Measurements from ENCODE around the gene VPS16. TPM values are rescaled to one million over a fixed set of nuclear protein-coding genes. Genes with fewer than 3 reads are reported as not detected.
A peak's percentile ranks its signal among the peaks of the same experiment; 100 is the strongest.

VPS16 gene
- total RNA-seq = 10 to 100 TPM; 54.3 to 60.7 TPM

DNA sequence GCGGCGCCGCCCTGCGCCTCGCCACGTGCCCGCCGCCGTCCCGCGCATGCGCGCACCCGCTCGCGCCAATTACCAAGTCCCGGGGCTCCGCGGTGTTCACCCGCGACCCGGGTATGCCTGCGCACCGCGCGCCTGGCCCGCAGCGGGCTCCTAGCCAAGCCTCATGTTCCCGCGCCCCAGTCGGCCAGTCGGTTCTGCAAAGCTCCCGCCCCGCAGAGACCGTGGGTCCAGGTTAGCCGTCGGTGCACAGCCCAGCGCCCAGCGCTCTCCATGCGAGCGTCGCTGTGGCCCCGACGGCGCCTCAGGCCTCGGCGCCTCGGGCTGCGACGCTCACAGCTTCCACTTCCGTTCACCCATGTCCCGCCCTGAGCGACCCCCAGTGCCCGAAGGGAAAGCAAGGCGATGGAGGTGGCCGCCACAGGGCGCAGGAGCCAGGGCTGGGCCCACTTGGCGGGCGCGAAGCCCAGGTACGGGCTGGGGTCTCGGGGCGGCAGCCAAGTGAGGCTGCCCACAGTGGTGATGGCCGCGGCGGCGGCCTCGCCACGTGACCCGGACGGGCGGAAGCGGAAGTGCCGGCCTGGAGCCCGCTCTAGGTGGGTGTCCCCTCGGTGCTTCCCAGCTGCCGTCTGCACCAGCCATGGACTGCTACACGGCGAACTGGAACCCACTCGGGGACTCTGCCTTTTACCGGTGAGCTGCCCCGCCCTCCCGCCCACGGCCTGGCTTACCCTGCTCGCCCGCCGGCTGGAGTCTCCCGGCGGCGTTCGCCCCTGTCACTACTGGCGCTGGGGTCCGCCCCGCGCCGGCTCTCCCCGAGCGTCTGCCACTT, at the start of gene VPS16, which contains the start of gene PCED1A:
Gene VPS16, plus strand, starts transcription at position 608 of the 829 bp plus-strand sequence. Its CDS starts 30 bp downstream, at position 638.
Gene PCED1A, minus strand, starts transcription at position 518 of the 829 bp plus-strand sequence. CDS start 743 bp downstream, outside the sequence.
- no peaks in the 10 kb centered on the region for H3K27me3 Mint-ChIP-seq (ENCODE audit: low read depth)
- peak within 1 kb of the TSS; percentile 86 to 91 for H3K4me3 Mint-ChIP-seq
- peaks cover 0 to 2% of the 10 kb centered on the region in 2 donors for H3K9me3 Mint-ChIP-seq
- H3K4me1 Mint-ChIP-seq (ENCODE audit: low read depth) = peaks cover 38% of the 10 kb centered on the region
- ATAC-seq (replicated peaks in 1 of 2) = peak; percentile 98
- H3K27ac Mint-ChIP-seq = peak within 1 kb of the TSS; percentile 94
- DNase-seq = peak; percentile 91 to 92
- peaks cover 4 to 7% of the 10 kb centered on the region in 2 donors for H3K36me3 Mint-ChIP-seq (ENCODE audit: insufficient read depth in 2 of 2)

DNA sequence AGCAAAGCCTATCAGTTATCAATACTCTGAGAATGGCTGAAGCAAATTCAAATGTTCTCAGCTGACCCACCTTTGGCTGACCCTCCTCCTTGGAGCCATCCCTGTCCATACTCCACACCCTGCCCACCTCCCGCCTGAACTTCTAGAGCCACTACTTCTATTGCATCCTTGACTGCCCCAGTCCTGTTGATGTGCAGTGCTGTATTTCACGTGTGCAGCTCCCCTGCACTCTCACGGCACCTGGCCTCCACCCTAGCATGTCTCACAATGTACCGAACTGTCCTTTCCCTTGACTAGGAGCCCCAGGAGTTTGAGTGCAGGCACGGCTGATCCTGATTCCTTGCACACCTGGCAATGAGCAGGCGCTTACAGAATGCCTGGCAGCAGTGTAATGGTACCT, 47.1 kb upstream of the VPS16 start:
- H3K27ac Mint-ChIP-seq = no peak overlapping the region
- H3K36me3 Mint-ChIP-seq (ENCODE audit: insufficient read depth in 2 of 2) = peaks cover 0 to 2% of the 10 kb centered on the region in 2 donors
- H3K27me3 Mint-ChIP-seq (ENCODE audit: low read depth) = peaks cover 39% of the 10 kb centered on the region
- ATAC-seq (replicated peaks in 1 of 2) (no peak), DNase-seq (no peak)
- H3K4me3 Mint-ChIP-seq = no peak overlapping the region
- no peaks in the 10 kb centered on the region for H3K4me1 Mint-ChIP-seq (ENCODE audit: low read depth)
- no peaks in the 10 kb centered on the region for H3K9me3 Mint-ChIP-seq

DNA sequence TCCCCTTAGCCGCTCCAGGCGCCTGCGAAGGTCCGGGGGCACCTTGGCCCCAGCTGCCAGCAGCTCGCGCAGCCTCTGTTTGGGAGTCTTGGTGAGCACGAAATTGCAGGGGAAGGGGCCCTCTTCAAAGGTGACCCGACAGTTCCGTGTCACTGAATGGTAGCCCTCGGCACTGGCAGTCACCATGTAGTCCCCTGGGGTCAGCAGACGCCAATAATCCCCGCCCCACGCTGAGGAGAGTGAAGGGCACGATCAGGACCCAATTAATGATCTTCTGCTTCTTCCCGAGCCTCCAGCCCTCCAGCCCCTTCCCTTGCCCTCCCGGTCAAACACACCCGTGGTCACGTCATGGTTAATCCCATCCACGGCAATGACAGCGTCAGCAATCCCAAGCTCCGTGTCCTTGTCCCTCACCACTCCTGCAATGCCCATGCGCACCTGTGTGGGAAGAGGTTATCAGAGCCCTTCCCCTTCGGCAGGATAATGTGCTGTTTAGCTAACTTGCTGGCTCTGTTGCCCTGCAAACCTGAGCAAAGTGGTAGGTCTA, 46.3 kb upstream of the VPS16 start:
- DNase-seq (no peak), ATAC-seq (replicated peaks in 1 of 2) (no peak)
- H3K36me3 Mint-ChIP-seq (ENCODE audit: insufficient read depth in 2 of 2) = peaks cover 0 to 2% of the 10 kb centered on the region in 2 donors
- H3K9me3 Mint-ChIP-seq = no peaks in the 10 kb centered on the region
- peaks cover 38% of the 10 kb centered on the region for H3K27me3 Mint-ChIP-seq (ENCODE audit: low read depth)
- no peak overlapping the region for H3K4me3 Mint-ChIP-seq
- H3K27ac Mint-ChIP-seq = no peak overlapping the region
- H3K4me1 Mint-ChIP-seq (ENCODE audit: low read depth) = peaks cover 6% of the 10 kb centered on the region

DNA sequence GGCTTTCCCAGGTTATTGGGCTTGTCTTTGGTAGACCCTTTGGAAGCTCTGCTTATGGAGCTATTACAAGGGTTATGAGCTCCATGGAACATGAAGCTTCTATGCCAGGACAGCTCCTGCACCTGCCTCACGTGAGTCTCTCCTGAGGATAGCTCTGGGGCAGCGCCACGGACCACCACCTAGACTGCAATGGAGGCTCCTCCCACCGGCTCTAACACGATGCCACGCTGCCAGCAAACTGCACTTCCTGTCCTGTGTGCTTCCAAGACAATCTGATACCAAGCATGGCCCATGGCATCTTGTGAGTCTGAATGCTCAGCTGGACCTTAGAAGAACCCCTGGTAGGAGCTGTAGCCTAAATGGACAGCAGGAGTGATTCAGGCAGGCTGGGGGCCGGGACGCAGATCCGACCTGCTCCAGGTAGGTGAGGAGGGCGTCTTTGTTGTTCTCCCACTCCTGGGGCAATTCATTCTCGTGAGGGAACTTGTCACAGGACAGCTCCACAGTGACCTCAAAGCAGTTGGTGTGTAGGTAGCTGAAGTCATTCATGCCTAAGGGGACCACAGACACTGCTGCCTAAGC, 45.6 kb upstream of the VPS16 start:
- Mint-ChIP-seq H3K4me1 (ENCODE audit: low read depth) (peaks cover 12% of the 10 kb centered on the region), H3K36me3 (ENCODE audit: insufficient read depth in 2 of 2) (peaks cover 3% of the 10 kb centered on the region in 2 donors), H3K4me3 (no peak overlapping the region), H3K27ac (no peak overlapping the region), H3K27me3 (ENCODE audit: low read depth) (peaks cover 38% of the 10 kb centered on the region), H3K9me3 (no peaks in the 10 kb centered on the region)
- ATAC-seq (replicated peaks in 1 of 2) (no peak), DNase-seq (no peak)

DNA sequence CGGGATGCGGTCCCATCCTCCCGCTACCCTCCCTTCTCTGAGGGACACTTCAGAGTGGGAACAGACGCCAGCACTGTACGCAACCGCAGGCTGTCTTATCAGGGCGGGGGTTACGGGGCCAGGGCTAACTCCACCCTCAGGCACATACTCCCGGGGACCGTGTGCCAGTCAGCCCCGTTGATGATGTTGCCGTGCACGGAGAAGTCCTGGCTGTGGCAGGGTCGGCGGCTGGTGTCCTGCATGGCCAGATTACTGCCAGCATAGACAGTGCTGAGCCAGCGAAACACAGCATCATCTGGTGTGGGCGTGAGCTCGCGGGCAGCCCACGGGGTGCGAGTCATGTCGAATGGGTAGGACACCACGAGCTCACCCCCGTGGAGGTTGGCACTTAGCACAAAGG, 45.1 kb upstream of the VPS16 start:
- Mint-ChIP-seq H3K4me3 (no peak overlapping the region), H3K4me1 (ENCODE audit: low read depth) (peaks cover 15% of the 10 kb centered on the region), H3K27ac (no peak overlapping the region), H3K36me3 (ENCODE audit: insufficient read depth in 2 of 2) (peaks cover 3 to 4% of the 10 kb centered on the region in 2 donors), H3K27me3 (ENCODE audit: low read depth) (peaks cover 38% of the 10 kb centered on the region), H3K9me3 (no peaks in the 10 kb centered on the region)
- DNase-seq = no peak
- no peak for ATAC-seq (replicated peaks in 1 of 2)

DNA sequence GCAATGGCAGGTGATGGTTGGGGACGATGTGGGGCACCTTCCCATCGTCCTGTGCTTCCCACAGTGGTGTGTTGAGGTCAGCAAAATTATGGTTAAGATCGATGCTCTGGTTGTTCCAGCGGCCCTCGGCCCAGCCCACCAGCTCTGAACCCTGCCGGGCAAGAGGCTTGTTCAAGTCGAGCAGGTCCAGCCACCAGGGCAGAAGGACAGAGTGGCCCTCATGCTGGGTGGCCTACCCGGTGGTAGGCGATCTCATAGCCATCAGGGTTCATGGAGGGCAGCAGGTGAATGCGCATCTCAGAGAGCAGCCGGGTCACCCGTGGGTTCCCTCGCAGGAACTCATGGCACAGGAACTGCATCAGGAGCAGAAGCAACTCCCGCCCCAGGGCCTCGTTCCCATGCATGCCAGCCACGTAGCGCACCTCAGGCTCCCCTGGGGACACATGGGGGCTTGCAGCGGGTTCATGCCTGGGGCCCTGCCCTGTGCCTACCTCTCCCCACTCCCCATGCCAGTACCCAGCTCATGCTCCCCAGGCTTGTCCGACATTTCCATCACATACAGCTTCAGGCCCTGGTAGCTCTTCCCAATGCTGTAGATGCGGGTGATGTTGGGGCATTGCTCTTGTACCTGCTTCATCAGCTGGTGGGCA, 44.4 kb upstream of the VPS16 start:
- Mint-ChIP-seq H3K4me1 (ENCODE audit: low read depth) (peaks cover 20% of the 10 kb centered on the region), H3K27ac (no peak overlapping the region), H3K36me3 (ENCODE audit: insufficient read depth in 2 of 2) (peaks cover 3 to 6% of the 10 kb centered on the region in 2 donors), H3K4me3 (no peak overlapping the region), H3K27me3 (ENCODE audit: low read depth) (peaks cover 42% of the 10 kb centered on the region), H3K9me3 (no peaks in the 10 kb centered on the region)
- ATAC-seq (replicated peaks in 1 of 2) (no peak), DNase-seq (no peak)

DNA sequence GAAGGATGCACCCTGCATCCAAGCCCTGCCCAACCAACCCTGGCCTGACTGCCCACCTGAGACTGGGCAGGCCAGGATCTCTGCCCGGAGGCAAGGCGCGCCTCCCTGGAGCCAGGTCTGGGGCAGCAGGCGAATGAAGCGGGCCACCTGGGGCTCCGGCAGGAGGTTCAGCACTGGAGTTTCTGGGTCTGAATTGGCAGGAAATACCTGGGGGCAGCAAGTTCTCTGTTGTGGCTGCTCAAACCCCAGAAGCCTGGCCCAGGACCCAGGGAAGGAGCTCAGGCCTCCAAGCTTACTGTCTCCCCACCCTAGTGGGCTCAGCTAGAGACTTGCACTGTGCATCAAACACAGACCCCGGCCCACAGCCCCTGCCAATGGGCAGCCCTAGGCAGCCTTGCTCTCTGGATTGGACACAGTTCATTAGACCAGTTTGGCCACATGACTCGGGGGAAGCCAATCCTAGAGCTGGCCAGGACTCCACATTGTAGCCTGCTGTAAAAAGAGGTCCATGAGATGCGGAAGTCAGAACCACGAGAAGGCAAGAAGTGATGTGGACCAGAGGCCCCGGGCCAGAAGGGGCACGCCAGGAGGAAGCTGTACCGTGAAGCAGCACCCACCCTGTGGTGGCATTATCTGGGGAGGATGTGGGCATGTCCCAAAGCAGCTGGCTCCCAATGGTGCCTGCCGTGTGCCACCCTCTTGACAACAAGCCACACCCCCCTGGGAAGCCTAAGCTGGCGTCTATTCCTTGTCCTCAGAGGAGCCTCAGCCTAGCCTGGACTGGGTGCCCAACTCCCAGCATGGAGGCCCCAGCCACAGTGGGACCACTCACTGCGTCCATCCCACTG, 43.2 kb upstream of the VPS16 start:
- Mint-ChIP-seq H3K27me3 (ENCODE audit: low read depth) (peaks cover 47% of the 10 kb centered on the region), H3K9me3 (no peaks in the 10 kb centered on the region), H3K4me1 (ENCODE audit: low read depth) (peaks cover 27% of the 10 kb centered on the region), H3K27ac (no peak overlapping the region), H3K4me3 (no peak overlapping the region), H3K36me3 (ENCODE audit: insufficient read depth in 2 of 2) (peaks cover 3 to 6% of the 10 kb centered on the region in 2 donors)
- ATAC-seq (replicated peaks in 1 of 2) (no peak), DNase-seq (no peak)

DNA sequence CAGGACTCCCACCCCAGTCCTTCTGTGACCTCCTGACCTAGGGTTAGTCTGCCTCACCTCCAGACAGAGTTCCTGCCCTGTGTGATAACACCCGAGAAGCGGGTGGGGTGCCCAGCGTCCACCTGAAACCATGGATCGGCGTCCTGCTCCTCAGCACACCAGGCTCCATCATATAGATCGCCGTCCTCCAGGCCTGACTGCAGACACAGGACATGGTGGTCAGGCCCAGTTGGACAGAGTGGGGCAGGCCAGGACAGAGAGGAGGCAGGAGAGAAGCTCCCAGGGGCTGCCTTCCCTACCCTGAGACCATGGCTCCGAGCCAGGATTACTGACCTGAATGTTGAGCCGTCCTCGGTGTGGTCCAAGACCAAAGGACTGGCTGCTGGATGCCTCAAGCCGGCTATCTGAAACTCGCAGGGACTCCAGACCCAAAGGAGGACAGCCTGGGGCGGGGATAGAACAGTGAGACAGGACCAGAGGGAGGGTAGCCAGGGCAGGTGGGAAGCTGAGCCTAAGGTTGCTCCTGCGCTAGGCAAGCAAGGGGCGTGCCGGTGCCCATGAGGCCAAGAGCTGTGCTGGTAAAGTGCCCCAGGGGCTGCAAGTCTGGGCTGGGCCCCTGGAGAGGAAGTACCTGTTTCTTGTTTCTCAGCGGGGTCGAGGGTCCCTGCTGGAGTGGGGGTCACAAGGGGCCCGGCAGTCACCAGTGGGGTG, 42.3 kb upstream of the VPS16 start:
- no peak for ATAC-seq (replicated peaks in 1 of 2)
- Mint-ChIP-seq H3K9me3 (no peaks in the 10 kb centered on the region), H3K36me3 (ENCODE audit: insufficient read depth in 2 of 2) (peaks cover 3 to 6% of the 10 kb centered on the region in 2 donors), H3K4me1 (ENCODE audit: low read depth) (peaks cover 27% of the 10 kb centered on the region), H3K27ac (no peak overlapping the region), H3K4me3 (no peak overlapping the region), H3K27me3 (ENCODE audit: low read depth) (peaks cover 50% of the 10 kb centered on the region)
- DNase-seq = no peak

DNA sequence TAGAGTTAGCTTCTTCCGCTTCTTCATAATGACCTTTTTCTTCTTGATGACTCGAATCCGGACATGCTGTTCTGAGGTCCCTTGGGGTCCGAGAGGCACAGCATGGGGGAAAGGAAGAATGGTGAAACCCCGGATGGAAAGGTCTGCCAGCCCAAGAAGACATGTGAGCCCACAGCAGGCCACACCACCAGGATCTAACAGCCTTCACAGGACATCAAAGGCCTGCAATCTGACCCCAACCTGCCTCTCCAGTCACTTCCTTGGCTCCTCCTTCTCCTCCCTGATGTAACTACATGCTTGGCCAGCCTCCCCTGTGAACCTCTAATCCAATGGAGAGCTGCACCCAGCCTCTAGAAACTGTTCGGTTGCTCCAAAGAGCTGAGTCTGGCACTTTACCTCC, 41.7 kb upstream of the VPS16 start:
- Mint-ChIP-seq H3K27ac (no peak overlapping the region), H3K4me3 (peak overlapping the region; percentile 89 to 95), H3K9me3 (no peaks in the 10 kb centered on the region), H3K4me1 (ENCODE audit: low read depth) (peaks cover 27% of the 10 kb centered on the region), H3K27me3 (ENCODE audit: low read depth) (peaks cover 48% of the 10 kb centered on the region), H3K36me3 (ENCODE audit: insufficient read depth in 2 of 2) (peaks cover 3 to 6% of the 10 kb centered on the region in 2 donors)
- no peak for ATAC-seq (replicated peaks in 1 of 2)
- DNase-seq = no peak

DNA sequence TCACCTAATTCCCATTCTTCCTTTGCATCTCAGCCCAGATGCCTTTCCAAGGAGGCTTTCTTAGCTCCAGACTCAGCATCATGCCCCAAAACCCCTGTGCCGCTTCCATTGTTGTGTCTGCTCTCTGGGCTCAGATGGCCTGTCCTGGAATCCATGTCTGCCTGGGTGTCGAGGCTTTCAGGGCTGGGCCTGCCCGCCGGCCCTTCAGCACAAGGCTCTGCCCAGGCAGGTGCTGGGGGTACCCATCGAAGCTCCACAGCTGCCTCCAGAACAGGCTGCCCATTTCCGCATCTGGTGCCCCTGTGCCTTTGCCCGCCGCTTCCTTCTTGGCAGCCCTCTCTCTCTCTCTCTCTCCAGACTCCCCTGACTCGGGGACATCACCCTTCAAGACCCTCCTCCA, 41.3 kb upstream of the VPS16 start:
- Mint-ChIP-seq H3K36me3 (ENCODE audit: insufficient read depth in 2 of 2) (peaks cover 3 to 6% of the 10 kb centered on the region in 2 donors), H3K27ac (no peak overlapping the region), H3K4me3 (peak overlapping the region; percentile 89 to 95), H3K27me3 (ENCODE audit: low read depth) (peaks cover 53% of the 10 kb centered on the region), H3K4me1 (ENCODE audit: low read depth) (peaks cover 27% of the 10 kb centered on the region), H3K9me3 (no peaks in the 10 kb centered on the region)
- ATAC-seq (replicated peaks in 1 of 2) (no peak), DNase-seq (no peak)

DNA sequence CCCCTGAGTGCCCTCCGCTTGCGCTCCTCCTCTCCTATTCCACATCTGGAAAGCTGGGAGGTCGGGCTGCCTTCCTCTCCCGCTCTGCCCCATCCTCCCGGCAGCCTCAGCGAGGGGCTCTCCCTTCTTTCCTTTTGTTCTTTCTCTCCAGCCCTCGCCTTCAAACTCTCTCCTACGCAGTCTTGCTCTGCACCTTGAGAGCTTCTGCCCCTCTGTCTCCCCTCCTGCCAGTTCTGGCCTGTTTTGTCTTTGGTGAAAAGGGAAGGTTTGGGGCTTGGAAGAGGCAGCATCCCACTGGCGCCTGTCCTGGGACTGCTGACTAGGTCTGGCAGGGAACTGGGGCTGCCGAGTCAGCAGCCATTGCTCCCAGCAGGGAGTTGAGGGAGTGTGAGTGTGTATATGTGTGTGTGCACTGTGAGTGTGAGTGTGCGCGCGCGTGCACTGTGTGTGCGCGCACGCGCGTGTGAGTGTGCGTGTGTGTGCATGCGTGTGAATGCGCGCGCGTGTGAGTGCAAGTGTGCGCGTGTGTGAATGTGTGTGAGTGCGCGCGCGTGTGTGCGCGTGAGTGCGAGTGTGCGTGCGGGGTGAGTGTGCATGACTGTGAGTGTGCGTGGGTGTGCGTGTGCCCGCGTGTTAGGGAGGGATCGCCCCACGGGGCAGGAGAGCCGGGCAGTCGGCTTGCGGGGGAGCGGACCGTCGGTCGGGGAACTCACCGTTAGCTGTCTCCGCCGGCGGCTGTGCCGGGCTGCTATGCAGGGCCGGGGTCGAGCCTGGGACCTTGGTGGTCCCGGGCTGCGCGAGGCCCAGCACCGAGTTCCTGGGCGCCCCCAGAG, 40.6 kb upstream of the VPS16 start:
- Mint-ChIP-seq H3K4me1 (ENCODE audit: low read depth) (peaks cover 27% of the 10 kb centered on the region), H3K27ac (peak overlapping the region; percentile 17), H3K36me3 (ENCODE audit: insufficient read depth in 2 of 2) (peaks cover 3 to 6% of the 10 kb centered on the region in 2 donors), H3K27me3 (ENCODE audit: low read depth) (peaks cover 57% of the 10 kb centered on the region), H3K9me3 (no peaks in the 10 kb centered on the region), H3K4me3 (peak overlapping the region; percentile 89 to 95)
- ATAC-seq (replicated peaks in 1 of 2) (peak; percentile 30 to 31), DNase-seq (no peak)

Measured in activated T-cell treated with anti-CD3 and anti-CD28 coated beads, Interleukin-2, amount 50 U/mL, for 72 hours (primary cell).